Activated CD4-positive, CD25-positive, alpha-beta regulatory T cell treated with anti-CD3 and anti-CD28 coated beads, Interleukin-2, amount 50 U/mL, for 24 hours (primary cell): ENCODE measurements around the gene SIX4.
"Not testable (repeated sequence)": the region's sequence is repeated elsewhere in the genome, so short reads cannot be mapped to it uniquely, and the experiment has no call there.

ENCODE experiments used
- ATAC-seq, 2 donors: fragments of 150-1000 bp; cut with Tn5 transposase; one replicate each; pipeline ENCODE4 v1.10.0; 2021; ENCODE audit warnings: mild to moderate bottlenecking in 1 of 2, moderate library complexity in 1 of 2

The SIX4 gene

GRCh38 chr14:60723907-60724618 is at the start of gene SIX4:
TSS of gene SIX4 (minus strand) at chr14:60724351. CDS start at chr14:60724074, 277 bp downstream.
- peak; percentile 27 to 44 for ATAC-seq

GRCh38 chr14:60773558-60773957 is 49.4 kb upstream of the SIX4 start:
- ATAC-seq = no peak

- ATAC-seq = no peak
Observed at GRCh38 chr14:60771117-60771516, 47.0 kb upstream of the SIX4 start.

GRCh38 chr14:60768602-60769001 is 44.5 kb upstream of the SIX4 start:
- ATAC-seq = no peak

GRCh38 chr14:60760644-60761364 is 36.7 kb upstream of the SIX4 start:
- ATAC-seq = no peak

GRCh38 chr14:60760209-60760608 is 36.1 kb upstream of the SIX4 start:
- ATAC-seq = no peak

- no peak for ATAC-seq
Observed at GRCh38 chr14:60758885-60759284, 34.7 kb upstream of the SIX4 start.

GRCh38 chr14:60757567-60758002 is 33.4 kb upstream of the SIX4 start:
- ATAC-seq = no peak

GRCh38 chr14:60756847-60757246 is 32.7 kb upstream of the SIX4 start:
- ATAC-seq = no peak

- peak; percentile 97 to 98 for ATAC-seq
Observed at GRCh38 chr14:60753264-60754119, 29.3 kb upstream of the SIX4 start.

- no peak for ATAC-seq
Observed at GRCh38 chr14:60744566-60744965, 20.4 kb upstream of the SIX4 start.

GRCh38 chr14:60738843-60739508 is 14.8 kb upstream of the SIX4 start:
- no peak for ATAC-seq

- no peak for ATAC-seq
Observed at GRCh38 chr14:60736494-60736893, 12.3 kb upstream of the SIX4 start.

- no peak for ATAC-seq
Observed at GRCh38 chr14:60735416-60735815, 11.3 kb upstream of the SIX4 start.

- ATAC-seq = peak; percentile 94
Observed at GRCh38 chr14:60734465-60735242, 10.5 kb upstream of the SIX4 start, which contains the start of gene MNAT1. TSS of gene MNAT1 (plus strand) at chr14:60734761. CDS start at chr14:60734863, 102 bp downstream.

- no peak for ATAC-seq
Observed at GRCh38 chr14:60732840-60733483, 8.8 kb upstream of the SIX4 start.

GRCh38 chr14:60731291-60731690 is 7.1 kb upstream of the SIX4 start:
- not testable (repeated sequence) for ATAC-seq

GRCh38 chr14:60723116-60723906 is 840 bp downstream of the SIX4 start:
- ATAC-seq = peak; percentile 40 to 41

GRCh38 chr14:60722357-60723115 is 1.6 kb downstream of the SIX4 start:
- peak in 1 of 2 donors; percentile 31 for ATAC-seq

- no peak for ATAC-seq
Observed at GRCh38 chr14:60722107-60722356, 2.1 kb downstream of the SIX4 start.
